DOHH2 (cell line): ENCODE measurements around the gene AUTS2.

ENCODE experiments used
- CTCF ChIP-seq: fragments of 200-600 bp; sonication (generic); IDR thresholded peaks from one replicate; pipeline ENCODE4 v1.5.1; 2014; ENCODE audit warnings: antibody characterized with exemption, mild to moderate bottlenecking, low read depth, low read length; ENCODE audit not compliant: poor library complexity, severe bottlenecking
- EZH2phosphoT487 ChIP-seq: fragments of 200-600 bp; sonication (generic); IDR thresholded peaks from 2 replicates; pipeline ENCODE4 v1.6.1; 2017; ENCODE audit warnings: borderline replicate concordance, mild to moderate bottlenecking, antibody characterized with exemption, low read length, moderate library complexity, mixed read lengths

- TF ChIP-seq EZH2phosphoT487 (no peak), CTCF (no peak)
These were observed 193.5 kb downstream of the AUTS2 start for GRCh38 chr7:69791739-69792138.
